ENCODE results near the gene PTPN5. TPM values are rescaled to one million over a fixed set of nuclear protein-coding genes. Genes with fewer than 3 reads are reported as not detected.
"Not testable (repeated sequence)": the region's sequence is repeated elsewhere in the genome, so short reads cannot be mapped to it uniquely, and the experiment has no call there.

Gene PTPN5
- total RNA-seq (ENCODE audit: insufficient read depth, low replicate concordance): 4.8 TPM

- DNase-seq (ENCODE audit: low spot score): no peak
Measured at GRCh38 chr11:18791207-18791968, at the start of gene PTPN5. Gene PTPN5 (minus strand): TSS chr11:18791798. CDS start chr11:18771958, 19,840 bp downstream.

- no peak for DNase-seq (ENCODE audit: low spot score)
Measured at GRCh38 chr11:18836417-18836816, 44.8 kb upstream of the PTPN5 start.

- no peak for DNase-seq (ENCODE audit: low spot score)
Measured at GRCh38 chr11:18834754-18835466, 43.3 kb upstream of the PTPN5 start.

DNA sequence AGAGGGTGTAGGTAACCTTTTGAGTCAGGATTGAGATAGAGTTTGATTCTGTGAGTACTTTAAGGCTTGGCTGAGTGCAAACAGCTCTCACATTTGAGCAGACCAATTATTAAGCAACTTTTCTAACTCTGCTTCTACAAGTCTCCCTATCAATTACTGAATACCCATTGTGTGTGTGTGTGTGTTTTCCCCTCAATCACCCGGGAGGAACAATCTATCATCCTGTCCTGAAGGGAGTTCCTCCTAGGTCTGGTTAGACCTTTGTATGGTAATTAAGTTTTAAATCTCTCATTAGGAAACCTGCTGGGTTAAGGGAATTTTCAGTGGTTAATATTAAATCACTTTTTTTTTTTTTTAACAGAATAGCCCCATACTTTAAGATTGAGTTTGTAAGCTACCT is 28.6 kb upstream of the PTPN5 start:
- not testable (repeated sequence) for DNase-seq (ENCODE audit: low spot score)

DNA sequence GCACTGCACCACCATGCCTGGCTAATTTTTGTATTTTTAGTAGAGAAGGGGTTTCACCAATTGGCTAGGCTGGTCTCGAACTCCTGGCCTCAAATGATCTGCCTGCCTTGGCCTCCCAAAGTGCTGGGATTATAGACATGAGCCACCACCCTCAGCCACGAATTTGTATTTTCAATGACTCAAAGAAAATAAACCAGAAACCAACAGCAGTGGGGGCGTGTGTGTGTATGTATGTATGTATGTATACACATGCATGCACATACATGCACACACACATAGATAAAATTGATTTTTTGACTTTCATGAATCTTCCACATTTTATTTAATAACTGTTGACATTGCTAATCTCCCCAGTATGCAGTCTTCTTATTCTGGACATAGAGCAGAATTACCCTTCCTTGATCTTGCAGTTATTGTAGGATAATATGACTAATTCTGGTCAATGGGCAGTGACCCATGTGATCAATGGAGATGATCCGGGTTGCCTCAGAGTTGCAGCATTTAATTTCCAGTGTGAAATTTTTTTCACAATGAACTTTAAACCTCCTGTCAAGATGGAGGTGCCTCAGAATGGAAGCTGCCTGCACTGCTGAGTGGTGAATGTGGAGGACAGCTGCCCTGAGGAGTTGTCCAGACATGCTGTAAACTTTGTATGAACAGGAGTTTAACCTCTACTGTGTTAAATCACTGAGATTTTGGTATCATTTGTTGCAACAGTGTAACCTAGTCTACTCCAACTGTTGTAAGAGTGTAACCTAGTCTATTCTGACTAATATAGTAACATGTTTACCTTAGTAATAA is 12.8 kb upstream of the PTPN5 start:
- no peak for DNase-seq (ENCODE audit: low spot score)

GRCh38 chr11:18802381-18803257 is 11.0 kb upstream of the PTPN5 start:
- DNase-seq (ENCODE audit: low spot score): peak; percentile 77

- no peak for DNase-seq (ENCODE audit: low spot score)
Measured at GRCh38 chr11:18798799-18799469, 7.3 kb upstream of the PTPN5 start.

DNA sequence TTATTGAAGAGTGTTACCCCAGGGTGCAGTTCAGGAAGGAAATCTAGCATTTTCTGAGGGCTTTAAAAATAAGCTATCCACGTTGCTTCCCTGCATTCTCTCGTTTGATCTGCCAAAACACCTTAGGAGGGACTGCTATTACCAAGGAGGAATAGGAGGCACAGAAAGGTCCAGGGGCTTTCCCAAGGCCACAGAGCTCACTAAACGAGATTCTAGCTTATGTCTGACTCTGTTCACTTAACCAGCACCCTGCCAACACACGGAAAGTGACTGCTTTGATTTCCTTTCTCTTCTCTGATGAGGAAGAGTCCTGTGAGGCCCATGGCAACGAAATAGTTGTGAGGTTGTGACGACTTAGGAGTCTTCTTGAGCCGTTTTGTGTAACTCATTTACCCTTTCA is 3.4 kb upstream of the PTPN5 start:
- DNase-seq (ENCODE audit: low spot score): no peak

DNA sequence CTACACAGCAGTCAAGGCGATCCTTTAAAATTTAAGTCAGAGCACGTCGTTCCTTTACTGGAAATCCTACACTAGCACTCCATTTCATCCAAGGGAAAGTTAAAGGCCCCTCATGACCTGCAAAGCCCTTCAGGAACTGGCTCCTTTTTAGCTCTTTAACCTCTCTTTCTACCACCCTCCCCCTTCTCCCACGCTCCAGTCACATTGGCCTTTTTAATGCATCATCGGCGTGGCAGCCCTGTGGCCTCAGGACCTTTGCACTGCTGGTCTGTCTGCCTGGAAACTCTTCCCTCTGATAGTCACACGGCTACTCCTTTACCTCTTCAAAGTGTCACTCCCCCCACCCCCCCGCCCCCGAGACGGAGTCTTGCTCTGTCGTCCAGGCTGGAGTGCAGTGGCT is 1.2 kb upstream of the PTPN5 start:
- DNase-seq (ENCODE audit: low spot score): no peak

DNA sequence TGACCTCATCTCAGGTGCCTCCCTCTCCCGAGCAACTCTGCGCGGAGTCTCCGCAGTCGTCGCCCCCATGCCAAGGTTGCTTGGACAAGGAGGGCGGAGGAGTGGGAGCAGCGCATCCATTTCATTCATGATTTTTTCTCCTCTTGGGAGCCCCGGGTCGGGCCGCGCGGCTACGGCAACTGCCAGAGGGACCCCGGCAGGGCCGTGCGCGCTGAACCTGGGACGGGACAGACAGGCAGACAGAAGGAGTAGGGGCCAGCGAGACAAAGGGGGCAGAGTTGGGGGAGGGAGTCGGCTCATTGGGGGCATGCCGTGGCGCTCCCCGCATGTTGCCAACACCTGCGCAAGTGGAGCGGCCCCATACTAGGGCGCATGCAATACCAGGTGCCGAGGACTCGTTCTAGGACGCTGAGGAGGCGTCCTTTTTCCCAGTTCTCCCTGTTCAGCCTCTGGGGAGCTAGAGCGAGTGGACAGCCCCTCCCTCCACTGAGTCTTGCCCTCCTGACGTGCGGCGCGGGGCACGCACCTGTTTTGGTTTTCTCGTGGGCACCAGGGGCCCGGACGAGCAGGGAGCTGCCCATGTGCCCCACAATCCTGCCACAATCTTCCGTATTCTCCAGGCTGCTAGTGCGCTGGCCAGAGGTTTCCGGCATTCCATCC is 501 bp upstream of the PTPN5 start:
- no peak for DNase-seq (ENCODE audit: low spot score)

- no peak for DNase-seq (ENCODE audit: low spot score)
Measured at GRCh38 chr11:18790883-18791206, 753 bp downstream of the PTPN5 start.

GRCh38 chr11:18789942-18790341 is 1.7 kb downstream of the PTPN5 start:
- no peak for DNase-seq (ENCODE audit: low spot score)

- peak; percentile 27 for DNase-seq (ENCODE audit: low spot score)
Measured at GRCh38 chr11:18785411-18785810, 6.2 kb downstream of the PTPN5 start.

DNA sequence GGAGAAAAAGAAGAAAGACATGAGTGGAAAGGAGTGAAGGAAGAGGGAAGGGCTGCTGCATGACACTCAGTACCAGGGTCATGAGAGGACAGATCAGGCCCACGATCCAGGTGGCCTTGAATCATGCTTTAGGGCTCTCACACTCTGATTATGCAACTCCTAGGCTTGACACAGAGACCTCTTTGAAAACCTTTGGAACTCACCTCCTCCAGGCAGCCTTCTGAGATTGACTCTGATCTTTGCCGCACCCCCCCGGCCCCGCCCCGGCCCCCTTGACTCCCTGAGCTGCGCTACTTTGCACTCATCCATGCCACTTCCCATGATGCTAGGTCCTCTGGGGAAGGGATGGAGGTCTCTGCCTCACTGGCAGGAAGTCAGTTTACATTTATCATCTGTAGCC is 10.7 kb downstream of the PTPN5 start:
- DNase-seq (ENCODE audit: low spot score): no peak

- peak; percentile 30 for DNase-seq (ENCODE audit: low spot score)
Measured at GRCh38 chr11:18780329-18780728, 11.3 kb downstream of the PTPN5 start.

GRCh38 chr11:18778468-18778867 is 13.1 kb downstream of the PTPN5 start:
- no peak for DNase-seq (ENCODE audit: low spot score)

DNA sequence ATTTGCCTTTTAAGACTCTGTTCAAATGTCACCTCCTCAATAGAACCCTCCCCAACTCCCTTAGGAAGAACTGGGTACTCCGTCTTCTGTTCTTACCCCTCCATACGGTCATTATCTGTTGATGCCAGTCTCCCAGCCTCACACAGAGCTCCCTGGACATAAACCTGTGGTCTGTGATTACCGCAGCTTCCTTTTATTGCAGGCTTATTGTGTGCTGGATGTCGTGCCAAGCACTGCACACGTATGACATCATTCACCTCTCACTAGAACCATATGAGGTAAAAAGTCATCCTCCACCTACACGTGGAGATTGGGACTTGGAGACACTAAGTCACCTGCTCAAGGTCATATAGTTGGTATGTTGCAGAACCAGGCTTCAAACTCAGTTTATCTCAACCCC is 15.3 kb downstream of the PTPN5 start:
- no peak for DNase-seq (ENCODE audit: low spot score)

DNA sequence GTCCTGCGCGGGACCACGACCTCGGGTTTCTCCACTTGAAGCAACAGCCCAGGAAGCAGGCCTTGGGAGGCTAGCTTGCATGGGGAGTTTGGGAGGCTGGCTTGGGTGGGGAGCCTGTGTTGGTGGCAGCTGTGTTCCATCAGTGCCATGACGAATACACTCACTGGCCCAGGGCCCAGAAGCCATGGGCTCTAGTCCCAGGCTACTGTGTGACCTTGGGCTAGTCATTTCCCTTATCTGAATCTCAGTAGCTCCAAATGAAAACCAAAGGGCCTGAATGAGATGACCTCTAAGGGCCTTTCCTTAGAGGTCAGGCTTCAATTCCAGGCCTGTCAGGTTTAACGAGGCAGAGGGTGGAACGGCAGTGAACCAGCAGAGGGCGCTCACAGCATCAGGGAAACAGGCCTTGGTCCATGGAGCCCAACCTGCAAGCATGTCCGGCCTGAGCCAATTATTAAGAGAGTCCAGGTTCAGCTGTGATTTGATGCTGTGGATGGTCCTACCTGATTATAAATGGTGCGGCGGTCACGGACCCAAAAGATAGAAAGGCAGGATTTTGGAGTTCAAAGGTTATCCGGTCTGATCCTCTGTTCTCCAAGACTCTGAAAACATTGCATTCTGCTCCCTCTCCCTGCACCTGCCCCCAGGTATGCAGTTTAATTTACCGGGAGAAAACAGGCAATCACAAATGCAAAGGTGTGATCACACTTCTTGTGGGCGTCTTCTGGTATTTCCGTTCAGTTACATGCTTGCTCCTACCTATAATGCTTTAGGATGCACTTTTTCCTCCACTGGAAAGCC is 15.9 kb downstream of the PTPN5 start:
- no peak for DNase-seq (ENCODE audit: low spot score)

- no peak for DNase-seq (ENCODE audit: low spot score)
Measured at GRCh38 chr11:18774801-18775200, 16.8 kb downstream of the PTPN5 start.

Data from umbilical cord (tissue), 2 donors.